ENCODE results near the gene ACTL8.

- no peak for TF ChIP-seq CTCF (IDR thresholded peaks at IDR 0.05 in 2 of 3, conservative IDR thresholded peaks at IDR 0.05 in 1 of 3; ENCODE audit: borderline replicate concordance in 1 of 3, insufficient read depth in 1 of 3, low read depth in 2 of 3, low read length in 2 of 3)
- no peak for TF ChIP-seq POLR2AphosphoS5 (IDR thresholded peaks at IDR 0.05; ENCODE audit: low read depth, low read length)
- no peak for TF ChIP-seq YY1 (IDR thresholded peaks at IDR 0.05; ENCODE audit: extremely low read depth, insufficient replicate concordance, low read depth, low read length)
- no peak for TF ChIP-seq EGR1 (IDR thresholded peaks at IDR 0.05; ENCODE audit: low read depth)
- TF ChIP-seq RAD21 (IDR thresholded peaks at IDR 0.05; ENCODE audit: low read depth) = no peak
- TF ChIP-seq CEBPB (IDR thresholded peaks at IDR 0.05; ENCODE audit: low read depth) = no peak
- no peak for TF ChIP-seq SIN3A (IDR thresholded peaks at IDR 0.05; ENCODE audit: low read depth)
- no peak for TF ChIP-seq MAX (IDR thresholded peaks at IDR 0.05)
- TF ChIP-seq REST (IDR thresholded peaks at IDR 0.05; ENCODE audit: low read depth) = no peak
- TF ChIP-seq CBX3 (IDR thresholded peaks at IDR 0.05; ENCODE audit: low read depth) = no peak
- no peak for TF ChIP-seq TCF7L2 (IDR thresholded peaks at IDR 0.05; ENCODE audit: borderline replicate concordance, extremely low read depth, insufficient read depth, insufficient read length)
- TF ChIP-seq POLR2A (IDR thresholded peaks at IDR 0.05; ENCODE audit: borderline replicate concordance, extremely low read depth, insufficient read depth, insufficient read length) = no peak
- no peak for TF ChIP-seq EZH2phosphoT487 (IDR thresholded peaks at IDR 0.05; ENCODE audit: borderline replicate concordance)
- TF ChIP-seq ZNF274 (IDR thresholded peaks at IDR 0.05; ENCODE audit: low read depth, low read length) = no peak
Observed at GRCh38 chr1:17805869-17806684, 50.9 kb downstream of the ACTL8 start.
